Ascending aorta (tissue), 2 donors: ENCODE results near the gene PEX26. TPM values are rescaled to one million over a fixed set of nuclear protein-coding genes. Genes with fewer than 3 reads are reported as not detected.
"Not testable (repeated sequence)": the region's sequence is repeated elsewhere in the genome, so short reads cannot be mapped to it uniquely, and the experiment has no call there.

Experiments
- DNase-seq, 2 donors: peaks; one replicate each; pipeline ENCODE4 v3.0.0-alpha.2; 2019; ENCODE audit warnings: low spot score in 2 of 2
- H3K27ac ChIP-seq, 2 donors: fragments of 200-600 bp; sonication (generic); one replicate each; pipeline ENCODE4 v1.5.1; 2016 to 2017; ENCODE audit warnings: mild to moderate bottlenecking in 1 of 2
- H3K27me3 ChIP-seq: fragments of 200-600 bp; sonication (generic); one replicate; pipeline ENCODE4 v1.5.1; 2017
- H3K36me3 ChIP-seq, 2 donors: fragments of 200-600 bp; sonication (generic); one replicate each; pipeline ENCODE4 v1.5.1; 2016
- H3K4me1 ChIP-seq, 2 donors: fragments of 200-600 bp; sonication (generic); one replicate each; pipeline ENCODE4 v1.5.1; 2016 to 2017; ENCODE audit warnings: mild to moderate bottlenecking in 1 of 2
- H3K4me3 ChIP-seq, 2 donors: fragments of 200-600 bp; sonication (generic); one replicate each; pipeline ENCODE4 v1.5.1; 2016 to 2017; ENCODE audit warnings: mild to moderate bottlenecking in 1 of 2
- H3K9me3 ChIP-seq, 2 donors: fragments of 200-600 bp; sonication (generic); one replicate each; pipeline ENCODE4 v1.5.1; 2016
- CTCF ChIP-seq, 3 experiments: fragments of 200-600 bp in 2 of 3; fragments of 450-650 bp in 1 of 3; sonication (generic) in 2 of 3; IDR thresholded peaks; one replicate each; pipeline ENCODE4 v1.5.1; 2016 to 2019; ENCODE audit warnings: antibody characterized with exemption in 3 of 3, mild to moderate bottlenecking in 1 of 3, moderate library complexity in 1 of 3
- intact Hi-C: fragments of 100-400 bp; cut with DNase I; formaldehyde crosslinking; loops from one replicate; pipeline ENCODE4 v1.15.1; 2023
- total RNA-seq: library from RNA; depleted of rRNA; stranded (reverse); fragments of >200 nt; gene quantifications from one replicate; pipeline ENCODE4 v1.1.0, GENCODE V29; 2016

PEX26 gene
- total RNA-seq, 1 donor from 2014 or later = 38.1 TPM

GRCh38 chr22:18045794-18046193 lies 32.0 kb upstream of the PEX26 start:
- TF ChIP-seq CTCF (IDR thresholded peaks at IDR 0.05) = no peak

GRCh38 chr22:18048041-18048440 lies 29.7 kb upstream of the PEX26 start:
- no peaks in the 10 kb centered on the region for H3K27me3 ChIP-seq
- peaks cover 0 to 2% of the 10 kb centered on the region in 2 donors for H3K36me3 ChIP-seq
- intact Hi-C loops = no loop called here
- DNase-seq = no peak
- H3K9me3 ChIP-seq = no peaks in the 10 kb centered on the region
- H3K4me3 ChIP-seq = no peak overlapping the region
- no peak overlapping the region for H3K27ac ChIP-seq
- no peak for TF ChIP-seq CTCF (IDR thresholded peaks at IDR 0.05)
- H3K4me1 ChIP-seq = peaks cover 3 to 12% of the 10 kb centered on the region in 2 donors

More at GRCh38 chr22:18045794-18046193, 32.0 kb upstream of the PEX26 start:
- Histone ChIP-seq H3K4me1 (peaks cover 3 to 12% of the 10 kb centered on the region in 2 donors), H3K9me3 (no peaks in the 10 kb centered on the region), H3K4me3 (no peak overlapping the region), H3K27me3 (no peaks in the 10 kb centered on the region), H3K36me3 (no peaks in the 10 kb centered on the region), H3K27ac (no peak overlapping the region)
- DNase-seq = no peak
- intact Hi-C loops = no loop called here

GRCh38 chr22:18048441-18048898 lies 29.3 kb upstream of the PEX26 start:
- Histone ChIP-seq H3K27me3 (no peaks in the 10 kb centered on the region), H3K36me3 (peaks cover 0 to 2% of the 10 kb centered on the region in 2 donors), H3K27ac (no peak overlapping the region), H3K4me3 (no peak overlapping the region), H3K4me1 (peaks cover 3 to 12% of the 10 kb centered on the region in 2 donors), H3K9me3 (no peaks in the 10 kb centered on the region)
- DNase-seq = no peak
- intact Hi-C loops = no loop called here
- no peak for TF ChIP-seq CTCF (IDR thresholded peaks at IDR 0.05)

GRCh38 chr22:18050065-18050464 lies 27.7 kb upstream of the PEX26 start:
- Histone ChIP-seq H3K27me3 (no peaks in the 10 kb centered on the region), H3K9me3 (no peaks in the 10 kb centered on the region), H3K4me1 (peaks cover 0 to 1% of the 10 kb centered on the region in 2 donors), H3K27ac (peak overlapping the region in 1 of 2 donors; percentile 18), H3K36me3 (peaks cover 0 to 2% of the 10 kb centered on the region in 2 donors), H3K4me3 (no peak overlapping the region)
- TF ChIP-seq CTCF (IDR thresholded peaks at IDR 0.05) = no peak
- intact Hi-C loops = no loop called here
- no peak for DNase-seq

- H3K4me1 ChIP-seq, H3K4me3 ChIP-seq, intact Hi-C loops, H3K36me3 ChIP-seq, H3K9me3 ChIP-seq, H3K27me3 ChIP-seq, H3K27ac ChIP-seq, DNase-seq: not testable (repeated sequence)
These were observed 26.7 kb upstream of the PEX26 start for GRCh38 chr22:18051113-18051512.

GRCh38 chr22:18053216-18053946 lies 24.4 kb upstream of the PEX26 start:
- intact Hi-C loops, DNase-seq, H3K9me3 ChIP-seq, H3K27me3 ChIP-seq, H3K4me3 ChIP-seq, H3K36me3 ChIP-seq, H3K27ac ChIP-seq: not testable (repeated sequence)
- H3K4me1 ChIP-seq = peaks cover 17 to 25% of the 10 kb centered on the region in 2 donors
